MM.1S (cell line): ENCODE data around the gene AGAP1.

Experiments
- DNase-seq: peaks from one replicate; pipeline ENCODE4 v3.0.0-alpha.2; 2015
- H2AFZ ChIP-seq: fragments of 300-600 bp; sonication (generic); 2 replicates; pipeline ENCODE4 v1.6.0; 2016; ENCODE audit warnings: antibody characterized with exemption, low read length
- H3F3A ChIP-seq: fragments of 300-600 bp; sonication (generic); 2 replicates; pipeline ENCODE4 v1.6.1; 2016; ENCODE audit warnings: mild to moderate bottlenecking, antibody characterized with exemption, low read length, moderate library complexity, mixed read lengths; ENCODE audit not compliant: insufficient read depth
- H3K27ac ChIP-seq: fragments of 300-600 bp; sonication (generic); 2 replicates; pipeline ENCODE4 v1.5.1; 2016; ENCODE audit warnings: mild to moderate bottlenecking, low read length
- H3K27me3 ChIP-seq: fragments of 300-600 bp; sonication (generic); replicated peaks from 2 replicates; pipeline ENCODE4 v1.6.0; 2016; ENCODE audit warnings: low read length; ENCODE audit not compliant: insufficient read depth
- H3K36me3 ChIP-seq: fragments of 300-600 bp; sonication (generic); replicated peaks from 2 replicates; pipeline ENCODE4 v1.6.1; 2016; ENCODE audit warnings: mild to moderate bottlenecking, low read length, mixed read lengths; ENCODE audit not compliant: insufficient read depth
- H3K4me1 ChIP-seq: fragments of 300-600 bp; sonication (generic); 2 replicates; pipeline ENCODE4 v1.6.1; 2016; ENCODE audit warnings: low read length, mixed read lengths
- H3K4me2 ChIP-seq: fragments of 300-600 bp; sonication (generic); 2 replicates; pipeline ENCODE4 v1.6.0; 2016; ENCODE audit warnings: low read depth, low read length
- H3K4me3 ChIP-seq: fragments of 300-600 bp; sonication (generic); 2 replicates; pipeline ENCODE4 v1.5.1; 2016; ENCODE audit warnings: low read length, mixed read lengths
- H3K79me2 ChIP-seq: fragments of 300-600 bp; sonication (generic); 2 replicates; pipeline ENCODE4 v1.6.1; 2016; ENCODE audit warnings: mixed run types, low read length, mixed read lengths
- H3K9ac ChIP-seq: fragments of 300-600 bp; sonication (generic); 2 replicates; pipeline ENCODE4 v1.6.1; 2016; ENCODE audit warnings: low read length, mixed read lengths
- H3K9me2 ChIP-seq: fragments of 300-600 bp; sonication (generic); replicated peaks from 2 replicates; pipeline ENCODE4 v1.6.1; 2016; ENCODE audit warnings: mild to moderate bottlenecking, low read length, mixed read lengths; ENCODE audit not compliant: insufficient read depth
- H3K9me3 ChIP-seq: fragments of 300-600 bp; sonication (generic); replicated peaks from 2 replicates; pipeline ENCODE4 v1.6.1; 2016; ENCODE audit warnings: mild to moderate bottlenecking, low read length, mixed read lengths; ENCODE audit not compliant: insufficient read depth
- H4K20me1 ChIP-seq: fragments of 300-600 bp; sonication (generic); 2 replicates; pipeline ENCODE4 v1.6.1; 2016; ENCODE audit warnings: mild to moderate bottlenecking, low read length, moderate library complexity, mixed read lengths; ENCODE audit not compliant: insufficient read depth
- EZH2 ChIP-seq: fragments of 300-600 bp; sonication (generic); optimal IDR thresholded peaks from 2 replicates; pipeline ENCODE3; 2017; ENCODE audit warnings: low read depth, mild to moderate bottlenecking, antibody characterized with exemption, low read length, mixed read lengths
- EZH2phosphoT487 ChIP-seq: fragments of 300-600 bp; sonication (generic); IDR thresholded peaks from 2 replicates; pipeline ENCODE4 v1.6.1; 2018; ENCODE audit warnings: antibody characterized with exemption, low read length
- TF ChIP-seq, protein P1 (sequence below): fragments of 300-600 bp; sonication (generic); IDR thresholded peaks from 2 replicates; pipeline ENCODE4 v1.5.1; 2016; ENCODE audit warnings: antibody characterized with exemption, low read length, mixed read lengths

AGAP1 gene

GRCh38 chr2:235847576-235847975 lies 353.7 kb downstream of the AGAP1 start:
- Histone ChIP-seq H3K9me3 (no peaks in the 10 kb centered on the region), H4K20me1 (no peaks in the 10 kb centered on the region), H3K36me3 (no peaks in the 10 kb centered on the region), H3K27me3 (no peaks in the 10 kb centered on the region), H3K79me2 (no peaks in the 10 kb centered on the region), H3K4me1 (no peaks in the 10 kb centered on the region), H3K4me3 (no peak overlapping the region), H3K27ac (no peak overlapping the region), H2AFZ (no peak overlapping the region), H3K9me2 (no peaks in the 10 kb centered on the region), H3F3A (no peaks in the 10 kb centered on the region), H3K4me2 (no peak overlapping the region), H3K9ac (no peak overlapping the region)
- no peak for TF ChIP-seq EZH2
- no peak for TF ChIP-seq EZH2phosphoT487
- TF ChIP-seq, protein P1, sequence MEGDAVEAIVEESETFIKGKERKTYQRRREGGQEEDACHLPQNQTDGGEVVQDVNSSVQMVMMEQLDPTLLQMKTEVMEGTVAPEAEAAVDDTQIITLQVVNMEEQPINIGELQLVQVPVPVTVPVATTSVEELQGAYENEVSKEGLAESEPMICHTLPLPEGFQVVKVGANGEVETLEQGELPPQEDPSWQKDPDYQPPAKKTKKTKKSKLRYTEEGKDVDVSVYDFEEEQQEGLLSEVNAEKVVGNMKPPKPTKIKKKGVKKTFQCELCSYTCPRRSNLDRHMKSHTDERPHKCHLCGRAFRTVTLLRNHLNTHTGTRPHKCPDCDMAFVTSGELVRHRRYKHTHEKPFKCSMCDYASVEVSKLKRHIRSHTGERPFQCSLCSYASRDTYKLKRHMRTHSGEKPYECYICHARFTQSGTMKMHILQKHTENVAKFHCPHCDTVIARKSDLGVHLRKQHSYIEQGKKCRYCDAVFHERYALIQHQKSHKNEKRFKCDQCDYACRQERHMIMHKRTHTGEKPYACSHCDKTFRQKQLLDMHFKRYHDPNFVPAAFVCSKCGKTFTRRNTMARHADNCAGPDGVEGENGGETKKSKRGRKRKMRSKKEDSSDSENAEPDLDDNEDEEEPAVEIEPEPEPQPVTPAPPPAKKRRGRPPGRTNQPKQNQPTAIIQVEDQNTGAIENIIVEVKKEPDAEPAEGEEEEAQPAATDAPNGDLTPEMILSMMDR = no peak
- no peak for DNase-seq

GRCh38 chr2:235848055-235848454 lies 354.2 kb downstream of the AGAP1 start:
- H2AFZ ChIP-seq = no peak overlapping the region
- no peak overlapping the region for H3K9ac ChIP-seq
- H3F3A ChIP-seq = no peaks in the 10 kb centered on the region
- H3K4me1 ChIP-seq = no peaks in the 10 kb centered on the region
- H3K36me3 ChIP-seq = no peaks in the 10 kb centered on the region
- no peaks in the 10 kb centered on the region for H3K9me3 ChIP-seq
- H3K79me2 ChIP-seq = no peaks in the 10 kb centered on the region
- no peak overlapping the region for H3K4me3 ChIP-seq
- no peaks in the 10 kb centered on the region for H3K27me3 ChIP-seq
- H4K20me1 ChIP-seq = no peaks in the 10 kb centered on the region
- no peak overlapping the region for H3K4me2 ChIP-seq
- TF ChIP-seq EZH2phosphoT487 (no peak), EZH2 (no peak)
- TF ChIP-seq, protein P1 = no peak
- DNase-seq = no peak
- no peak overlapping the region for H3K27ac ChIP-seq
- H3K9me2 ChIP-seq = no peaks in the 10 kb centered on the region

- Histone ChIP-seq H3K9me3 (no peaks in the 10 kb centered on the region), H2AFZ (no peak overlapping the region), H3K4me2 (no peak overlapping the region), H3K4me1 (no peaks in the 10 kb centered on the region), H3F3A (no peaks in the 10 kb centered on the region), H3K79me2 (no peaks in the 10 kb centered on the region), H3K4me3 (no peak overlapping the region), H4K20me1 (no peaks in the 10 kb centered on the region), H3K9ac (no peak overlapping the region), H3K27ac (no peak overlapping the region), H3K9me2 (no peaks in the 10 kb centered on the region), H3K36me3 (no peaks in the 10 kb centered on the region), H3K27me3 (no peaks in the 10 kb centered on the region)
- DNase-seq = no peak
- TF ChIP-seq EZH2 = no peak
- TF ChIP-seq EZH2phosphoT487 = no peak
- TF ChIP-seq, protein P1 = no peak
These were observed 355.1 kb downstream of the AGAP1 start for GRCh38 chr2:235848946-235849345.
